NCI-H1930 (cell line): ENCODE measurements around the gene ZSWIM5.
A peak's percentile ranks its signal among the peaks of the same experiment; 100 is the strongest.
"Not testable (repeated sequence)": the region's sequence is repeated elsewhere in the genome, so short reads cannot be mapped to it uniquely, and the experiment has no call there.

Experiments used
- DNase-seq, 2 experiments: peaks; one replicate each; lab custom pipeline; 2025; lab: John Stamatoyannopoulos, UW

The ZSWIM5 gene

GRCh38 chr1:45205910-45206721 lies at the start of gene ZSWIM5:
Gene ZSWIM5 (minus strand): TSS chr1:45206605. CDS start chr1:45206350, 255 bp downstream.
- peak; percentile 22 to 71 for DNase-seq

GRCh38 chr1:45254490-45254889 lies 48.1 kb upstream of the ZSWIM5 start:
- no peak for DNase-seq

- no peak for DNase-seq
These were observed 44.1 kb upstream of the ZSWIM5 start for GRCh38 chr1:45250544-45250943.

GRCh38 chr1:45248004-45248403 lies 41.6 kb upstream of the ZSWIM5 start:
- not testable (repeated sequence) for DNase-seq

GRCh38 chr1:45246760-45247159 lies 40.4 kb upstream of the ZSWIM5 start:
- no peak for DNase-seq

- DNase-seq: not testable (repeated sequence)
These were observed 40.0 kb upstream of the ZSWIM5 start for GRCh38 chr1:45246359-45246758.

- DNase-seq: no peak
These were observed 38.3 kb upstream of the ZSWIM5 start for GRCh38 chr1:45244660-45245059.

GRCh38 chr1:45243476-45244343 lies 37.3 kb upstream of the ZSWIM5 start:
- DNase-seq: no peak

GRCh38 chr1:45238846-45239245 lies 32.4 kb upstream of the ZSWIM5 start:
- no peak for DNase-seq

- no peak for DNase-seq
These were observed 29.7 kb upstream of the ZSWIM5 start for GRCh38 chr1:45236136-45236535.

GRCh38 chr1:45230537-45230936 lies 24.1 kb upstream of the ZSWIM5 start:
- DNase-seq: no peak

- DNase-seq: no peak
These were observed 19.2 kb upstream of the ZSWIM5 start for GRCh38 chr1:45225598-45225997.

GRCh38 chr1:45223710-45224109 lies 17.3 kb upstream of the ZSWIM5 start:
- DNase-seq: not testable (repeated sequence)

GRCh38 chr1:45221716-45222115 lies 15.3 kb upstream of the ZSWIM5 start:
- DNase-seq: no peak

- no peak for DNase-seq
These were observed 10.5 kb upstream of the ZSWIM5 start for GRCh38 chr1:45216861-45217260.

GRCh38 chr1:45216200-45216541 lies 9.8 kb upstream of the ZSWIM5 start:
- DNase-seq: no peak

GRCh38 chr1:45215485-45216199 lies 9.2 kb upstream of the ZSWIM5 start:
- no peak for DNase-seq

- DNase-seq: no peak
These were observed 7.5 kb upstream of the ZSWIM5 start for GRCh38 chr1:45213892-45214291.

- DNase-seq: no peak
These were observed 4.7 kb upstream of the ZSWIM5 start for GRCh38 chr1:45211076-45211475.

GRCh38 chr1:45206808-45207623 lies 611 bp upstream of the ZSWIM5 start:
- no peak for DNase-seq
